GM12874 (cell line): Measurements from ENCODE around the gene LBHD2.

ENCODE experiments used
- CTCF ChIP-seq: IDR thresholded peaks from 2 replicates; pipeline ENCODE4 v1.5.1; 2011; ENCODE audit warnings: low read depth, mild to moderate bottlenecking, control low read depth, low read length, moderate library complexity; ENCODE audit not compliant: insufficient read depth

LBHD2 gene

GRCh38 chr14:103127861-103128598 lies 44.0 kb downstream of the LBHD2 start:
- TF ChIP-seq CTCF = no peak

GRCh38 chr14:103128631-103129300 lies 44.8 kb downstream of the LBHD2 start:
- no peak for TF ChIP-seq CTCF

- no peak for TF ChIP-seq CTCF
Measured at GRCh38 chr14:103129301-103130016, 45.4 kb downstream of the LBHD2 start.

- TF ChIP-seq CTCF = no peak
Measured at GRCh38 chr14:103130017-103130764, 46.2 kb downstream of the LBHD2 start.

- TF ChIP-seq CTCF = no peak
Measured at GRCh38 chr14:103130965-103131364, 47.0 kb downstream of the LBHD2 start.

GRCh38 chr14:103131580-103131979 lies 47.6 kb downstream of the LBHD2 start:
- TF ChIP-seq CTCF = no peak
